Measurements from ENCODE around the gene SOX18. TPM values are rescaled to one million over a fixed set of nuclear protein-coding genes. Genes with fewer than 3 reads are reported as not detected.

Gene SOX18
- total and polyA plus RNA-seq, 2 of the 13 experiments (the other 11 are each of a cell fraction or from before 2014, with no cell fraction given), result 1.6 to 1.9 TPM

DNA sequence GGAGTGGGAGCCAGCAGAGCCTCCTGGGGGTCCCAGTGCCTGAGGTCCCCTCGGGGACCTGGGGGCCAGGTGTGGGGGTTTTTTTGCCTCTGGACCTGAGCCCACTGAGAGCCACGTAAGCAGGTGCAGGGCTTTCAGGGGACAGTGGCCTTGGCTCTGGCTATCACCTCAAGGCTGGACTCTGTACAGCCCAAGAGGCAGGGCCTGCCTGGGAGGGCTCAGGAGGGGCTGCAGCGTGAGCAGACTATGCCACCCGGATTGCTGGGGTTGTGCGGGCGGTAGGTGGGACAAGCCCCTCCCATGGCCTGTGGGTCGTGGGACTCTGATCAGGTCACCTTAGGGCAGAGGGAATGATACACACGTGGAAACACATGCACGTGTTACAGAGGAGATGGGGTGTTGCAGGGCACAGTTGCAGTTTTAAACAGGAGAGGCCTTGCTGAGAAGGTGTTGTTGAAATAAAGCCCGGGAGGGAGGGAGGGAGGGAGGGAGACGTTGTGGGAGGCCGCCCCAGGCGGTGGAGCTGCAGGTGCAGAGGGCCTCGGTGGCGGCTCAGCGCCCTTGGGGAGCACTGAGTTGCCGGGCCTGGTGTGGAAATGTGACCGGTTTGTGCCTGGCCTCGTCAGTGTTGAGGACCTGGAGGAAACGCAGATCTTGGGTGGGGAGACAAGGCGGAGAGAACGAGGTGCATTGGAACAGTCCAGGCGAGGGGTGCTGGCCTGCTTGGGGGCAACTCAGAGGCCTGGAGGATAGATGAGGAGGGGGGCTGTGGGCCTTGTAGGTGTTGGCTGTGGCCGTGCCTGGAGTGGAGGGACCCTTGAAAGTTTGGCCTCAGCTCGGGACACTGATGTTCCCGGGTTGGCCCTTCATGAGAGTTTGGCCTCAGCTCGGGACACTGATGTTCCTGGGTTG lies 15.9 kb upstream of the SOX18 start (continued):
- TF ChIP-seq NRL (CRISPR knock-in tag; IDR thresholded peaks at IDR 0.05; ENCODE audit: borderline replicate concordance) (no peak; the same call in 1 of the 2 replicates), ZNF331 (CRISPR knock-in tag; IDR thresholded peaks at IDR 0.05) (peak; percentile 77), LRRFIP1 (CRISPR knock-in tag; conservative IDR thresholded peaks at IDR 0.05) (no peak), IRX3 (CRISPR knock-in tag; IDR thresholded peaks at IDR 0.05; ENCODE audit: borderline replicate concordance, low read depth) (peak; percentile 86), ZNF263 (CRISPR knock-in tag; IDR thresholded peaks at IDR 0.05) (peak; percentile 92), ZBTB21 (CRISPR knock-in tag; IDR thresholded peaks at IDR 0.05) (no peak), ZBTB42 (CRISPR knock-in tag; IDR thresholded peaks at IDR 0.05) (no peak; the same call in 1 of the 2 replicates), JDP2 (CRISPR knock-in tag; IDR thresholded peaks at IDR 0.05; ENCODE audit: borderline replicate concordance) (no peak; the same call in 1 of the 2 replicates), ZNF567 (CRISPR knock-in tag; IDR thresholded peaks at IDR 0.05; ENCODE audit: borderline replicate concordance) (no peak; the same call in 1 of the 2 replicates), EED (CRISPR knock-in tag; IDR thresholded peaks at IDR 0.05) (no peak; the same call in 1 of the 2 replicates), THAP7 (CRISPR knock-in tag; IDR thresholded peaks at IDR 0.05) (no peak), ZNF251 (CRISPR knock-in tag; IDR thresholded peaks at IDR 0.05) (peak; percentile 92; the same call in 1 of the 2 replicates), PITX1 (CRISPR knock-in tag; IDR thresholded peaks at IDR 0.05) (peak; percentile 37; the same call in 1 of the 2 replicates)
- TF ChIP-seq, protein P1, sequence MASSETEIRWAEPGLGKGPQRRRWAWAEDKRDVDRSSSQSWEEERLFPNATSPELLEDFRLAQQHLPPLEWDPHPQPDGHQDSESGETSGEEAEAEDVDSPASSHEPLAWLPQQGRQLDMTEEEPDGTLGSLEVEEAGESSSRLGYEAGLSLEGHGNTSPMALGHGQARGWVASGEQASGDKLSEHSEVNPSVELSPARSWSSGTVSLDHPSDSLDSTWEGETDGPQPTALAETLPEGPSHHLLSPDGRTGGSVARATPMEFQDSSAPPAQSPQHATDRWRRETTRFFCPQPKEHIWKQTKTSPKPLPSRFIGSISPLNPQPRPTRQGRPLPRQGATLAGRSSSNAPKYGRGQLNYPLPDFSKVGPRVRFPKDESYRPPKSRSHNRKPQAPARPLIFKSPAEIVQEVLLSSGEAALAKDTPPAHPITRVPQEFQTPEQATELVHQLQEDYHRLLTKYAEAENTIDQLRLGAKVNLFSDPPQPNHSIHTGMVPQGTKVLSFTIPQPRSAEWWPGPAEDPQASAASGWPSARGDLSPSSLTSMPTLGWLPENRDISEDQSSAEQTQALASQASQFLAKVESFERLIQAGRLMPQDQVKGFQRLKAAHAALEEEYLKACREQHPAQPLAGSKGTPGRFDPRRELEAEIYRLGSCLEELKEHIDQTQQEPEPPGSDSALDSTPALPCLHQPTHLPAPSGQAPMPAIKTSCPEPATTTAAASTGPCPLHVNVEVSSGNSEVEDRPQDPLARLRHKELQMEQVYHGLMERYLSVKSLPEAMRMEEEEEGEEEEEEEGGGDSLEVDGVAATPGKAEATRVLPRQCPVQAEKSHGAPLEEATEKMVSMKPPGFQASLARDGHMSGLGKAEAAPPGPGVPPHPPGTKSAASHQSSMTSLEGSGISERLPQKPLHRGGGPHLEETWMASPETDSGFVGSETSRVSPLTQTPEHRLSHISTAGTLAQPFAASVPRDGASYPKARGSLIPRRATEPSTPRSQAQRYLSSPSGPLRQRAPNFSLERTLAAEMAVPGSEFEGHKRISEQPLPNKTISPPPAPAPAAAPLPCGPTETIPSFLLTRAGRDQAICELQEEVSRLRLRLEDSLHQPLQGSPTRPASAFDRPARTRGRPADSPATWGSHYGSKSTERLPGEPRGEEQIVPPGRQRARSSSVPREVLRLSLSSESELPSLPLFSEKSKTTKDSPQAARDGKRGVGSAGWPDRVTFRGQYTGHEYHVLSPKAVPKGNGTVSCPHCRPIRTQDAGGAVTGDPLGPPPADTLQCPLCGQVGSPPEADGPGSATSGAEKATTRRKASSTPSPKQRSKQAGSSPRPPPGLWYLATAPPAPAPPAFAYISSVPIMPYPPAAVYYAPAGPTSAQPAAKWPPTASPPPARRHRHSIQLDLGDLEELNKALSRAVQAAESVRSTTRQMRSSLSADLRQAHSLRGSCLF (CRISPR knock-in tag; IDR thresholded peaks at IDR 0.05; ENCODE audit: borderline replicate concordance), result no peak
- TF ChIP-seq, protein P2, sequence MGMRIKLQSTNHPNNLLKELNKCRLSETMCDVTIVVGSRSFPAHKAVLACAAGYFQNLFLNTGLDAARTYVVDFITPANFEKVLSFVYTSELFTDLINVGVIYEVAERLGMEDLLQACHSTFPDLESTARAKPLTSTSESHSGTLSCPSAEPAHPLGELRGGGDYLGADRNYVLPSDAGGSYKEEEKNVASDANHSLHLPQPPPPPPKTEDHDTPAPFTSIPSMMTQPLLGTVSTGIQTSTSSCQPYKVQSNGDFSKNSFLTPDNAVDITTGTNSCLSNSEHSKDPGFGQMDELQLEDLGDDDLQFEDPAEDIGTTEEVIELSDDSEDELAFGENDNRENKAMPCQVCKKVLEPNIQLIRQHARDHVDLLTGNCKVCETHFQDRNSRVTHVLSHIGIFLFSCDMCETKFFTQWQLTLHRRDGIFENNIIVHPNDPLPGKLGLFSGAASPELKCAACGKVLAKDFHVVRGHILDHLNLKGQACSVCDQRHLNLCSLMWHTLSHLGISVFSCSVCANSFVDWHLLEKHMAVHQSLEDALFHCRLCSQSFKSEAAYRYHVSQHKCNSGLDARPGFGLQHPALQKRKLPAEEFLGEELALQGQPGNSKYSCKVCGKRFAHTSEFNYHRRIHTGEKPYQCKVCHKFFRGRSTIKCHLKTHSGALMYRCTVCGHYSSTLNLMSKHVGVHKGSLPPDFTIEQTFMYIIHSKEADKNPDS (CRISPR knock-in tag; IDR thresholded peaks at IDR 0.05), result no peak
- TF ChIP-seq, protein P3, sequence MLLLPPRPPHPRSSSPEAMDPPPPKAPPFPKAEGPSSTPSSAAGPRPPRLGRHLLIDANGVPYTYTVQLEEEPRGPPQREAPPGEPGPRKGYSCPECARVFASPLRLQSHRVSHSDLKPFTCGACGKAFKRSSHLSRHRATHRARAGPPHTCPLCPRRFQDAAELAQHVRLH (CRISPR knock-in tag; IDR thresholded peaks at IDR 0.05; ENCODE audit: borderline replicate concordance, low read depth), result no peak

Data from HepG2 (cell line).